CD14-positive monocyte (primary cell): ENCODE measurements around the gene SPATA2L. TPM values are rescaled to one million over a fixed set of nuclear protein-coding genes. Genes with fewer than 3 reads are reported as not detected.
A peak's percentile ranks its signal among the peaks of the same experiment; 100 is the strongest.

Source experiments
- DNase-seq, 3 donors: peaks; one replicate each; pipeline ENCODE4 v3.0.0-alpha.2; 2011 to 2022
- H2AFZ ChIP-seq: 2 replicates; pipeline ENCODE4 v1.6.0; 2012; ENCODE audit warnings: mild to moderate bottlenecking, low read depth, low read length, inconsistent platforms; ENCODE audit not compliant: insufficient read depth, poor library complexity, severe bottlenecking
- H3K27ac ChIP-seq, 2 donors: 1 replicate in 1 of 2; 2 replicates in 1 of 2; pipeline ENCODE4 v1.5.1; 2012 to 2013; ENCODE audit warnings: low read length in 2 of 2, control low read depth in 1 of 2, inconsistent platforms in 1 of 2, low read depth in 1 of 2, mild to moderate bottlenecking in 1 of 2
- H3K27me3 ChIP-seq, 2 donors: one replicate each; pipeline versions ENCODE4 v1.6.0 to v1.6.1; 2011 to 2013; ENCODE audit warnings: low read length in 2 of 2; ENCODE audit not compliant: control insufficient read depth in 2 of 2, insufficient read depth in 2 of 2
- H3K36me3 ChIP-seq, 2 donors: replicated peaks in 1 of 2; 1 replicate in 1 of 2; 2 replicates in 1 of 2; pipeline versions ENCODE4 v1.5.1 to v1.6.1; 2012 to 2013; ENCODE audit warnings: low read length in 2 of 2, control low read depth in 1 of 2, inconsistent platforms in 1 of 2, mild to moderate bottlenecking in 1 of 2; ENCODE audit not compliant: insufficient read depth in 2 of 2, control insufficient read depth in 1 of 2
- H3K4me1 ChIP-seq, 2 donors: 1 replicate in 1 of 2; 2 replicates in 1 of 2; pipeline versions ENCODE4 v1.5.1 to v1.6.1; 2012 to 2013; ENCODE audit warnings: low read length in 2 of 2, control low read depth in 1 of 2, inconsistent platforms in 1 of 2, mild to moderate bottlenecking in 1 of 2, moderate library complexity in 1 of 2; ENCODE audit not compliant: insufficient read depth in 2 of 2, control insufficient read depth in 1 of 2
- H3K4me2 ChIP-seq: replicated peaks from 2 replicates; pipeline ENCODE3; 2012; ENCODE audit warnings: low read length, moderate library complexity, mild to moderate bottlenecking; ENCODE audit not compliant: poor library complexity, severe bottlenecking; ENCODE audit errors: extremely low read depth
- H3K4me3 ChIP-seq, 3 experiments: fragments of 200-600 bp in 1 of 3; sonication (generic) in 1 of 3; replicated peaks in 1 of 3; 1 replicate in 2 of 3; 2 replicates in 1 of 3; pipeline ENCODE4 v1.5.1; 2011 to 2013; ENCODE audit warnings: low read length in 3 of 3, mild to moderate bottlenecking in 3 of 3, control low read depth in 2 of 3, low read depth in 2 of 3, inconsistent platforms in 1 of 3, moderate library complexity in 1 of 3
- H3K79me2 ChIP-seq: 2 replicates; pipeline ENCODE4 v1.6.0; 2012; ENCODE audit warnings: mild to moderate bottlenecking, control low read depth, inconsistent platforms, low read length, moderate library complexity; ENCODE audit not compliant: insufficient read depth
- H3K9ac ChIP-seq: 2 replicates; pipeline ENCODE4 v1.6.0; 2017; ENCODE audit warnings: low read length, mild to moderate bottlenecking; ENCODE audit not compliant: insufficient read depth, poor library complexity, severe bottlenecking
- H3K9me3 ChIP-seq, 2 donors: replicated peaks in 1 of 2; 1 replicate in 1 of 2; 2 replicates in 1 of 2; pipeline versions ENCODE4 v1.5.1 to v1.6.1; 2012 to 2013; ENCODE audit warnings: low read length in 2 of 2, control low read depth in 1 of 2; ENCODE audit not compliant: control insufficient read depth in 1 of 2, insufficient read depth in 1 of 2
- H4K20me1 ChIP-seq: 2 replicates; pipeline ENCODE4 v1.6.0; 2012; ENCODE audit warnings: mild to moderate bottlenecking, low read length, control low read depth, moderate library complexity; ENCODE audit not compliant: insufficient read depth
- H3K27ac Mint-ChIP-seq, 7 donors: one replicate each; pipeline ENCODE4 v1.8.0; 2020; ENCODE audit warnings: mild to moderate bottlenecking in 7 of 7, mixed read lengths in 7 of 7, moderate library complexity in 6 of 7, inconsistent platforms in 2 of 7
- H3K27me3 Mint-ChIP-seq, 3 donors: one replicate each; pipeline ENCODE4 v1.8.0; 2021 to 2022; ENCODE audit warnings: low read depth in 3 of 3, mild to moderate bottlenecking in 3 of 3, mixed read lengths in 3 of 3, moderate library complexity in 3 of 3, inconsistent platforms in 1 of 3
- H3K36me3 Mint-ChIP-seq, 2 donors: one replicate each; pipeline ENCODE4 v1.8.0; 2020; ENCODE audit warnings: mixed read lengths in 2 of 2, inconsistent platforms in 1 of 2, mild to moderate bottlenecking in 1 of 2
- H3K4me1 Mint-ChIP-seq: one replicate; pipeline ENCODE4 v1.8.0; 2020; ENCODE audit warnings: mild to moderate bottlenecking, mixed read lengths
- H3K4me3 Mint-ChIP-seq, 2 donors: one replicate each; pipeline ENCODE4 v1.8.0; 2020; ENCODE audit warnings: mild to moderate bottlenecking in 2 of 2, mixed read lengths in 2 of 2, moderate library complexity in 1 of 2
- H3K9me3 Mint-ChIP-seq, 7 donors: one replicate each; pipeline ENCODE4 v1.8.0; 2020 to 2022; ENCODE audit warnings: mixed read lengths in 7 of 7, mild to moderate bottlenecking in 6 of 7, moderate library complexity in 6 of 7, inconsistent platforms in 2 of 7
- CTCF ChIP-seq: fragments of 200-600 bp; IDR thresholded peaks from one replicate; pipeline ENCODE4 v1.8.0; 2022; ENCODE audit warnings: antibody characterized with exemption, mild to moderate bottlenecking
- WGBS: methylation state at CpG from one replicate; pipeline ENCODE4 v1.1.5; 2013; ENCODE audit warnings: missing lambda C conversion rate; ENCODE audit not compliant: insufficient coverage; 5-methylcytosine and 5-hydroxymethylcytosine counted together
- intact Hi-C, 2 donors: fragments of 100-400 bp; cut with micrococcal nuclease; formaldehyde crosslinking; loops; one replicate each; pipeline versions ENCODE4 v1.15.0 to v1.15.1; 2023
- polyA plus RNA-seq, 3 donors: library from polyadenylated mRNA; depleted of rRNA in 1 of 3; unstranded in 2 of 3; stranded (reverse) in 1 of 3; fragments of 300-500 nt in 2 of 3; fragments of >200 nt in 1 of 3; fragmentation: Illumina TruSeq in 2 of 3; gene quantifications; 1 replicate in 2 of 3; 2 replicates in 1 of 3; pipeline ENCODE4 v1.2.3, GENCODE V29; 2012 to 2021

The SPATA2L gene
- polyA plus RNA-seq, 3 donors, result 10.0 to 17.6 (median 15.1) TPM

- peaks cover 0 to 2% (median 0%) of the 10 kb centered on the region in 7 donors for H3K9me3 Mint-ChIP-seq
- Histone ChIP-seq H3K9me3 (no peaks in the 10 kb centered on the region), H3K9ac (no peak overlapping the region), H3K27me3 (peaks cover 0 to 9% of the 10 kb centered on the region in 2 donors), H4K20me1 (peaks cover 4% of the 10 kb centered on the region), H3K79me2 (peaks cover 13% of the 10 kb centered on the region), H2AFZ (no peak overlapping the region), H3K4me1 (peaks cover 31 to 39% of the 10 kb centered on the region in 2 donors), H3K36me3 (no peaks in the 10 kb centered on the region), H3K27ac (no peak overlapping the region), H3K4me2 (no peak overlapping the region), H3K4me3 (no peak overlapping the region)
- peaks cover 6 to 12% (median 10%) of the 10 kb centered on the region in 3 donors for H3K27me3 Mint-ChIP-seq
- 96% methylated on average over 22 of the region's 29 CpGs for WGBS
- H3K4me3 Mint-ChIP-seq, result no peak overlapping the region
- peaks cover 34% of the 10 kb centered on the region for H3K4me1 Mint-ChIP-seq
- peak overlapping the region in 3 of 7 donors; percentile 35 to 87 (median 75) for H3K27ac Mint-ChIP-seq
- no peak for DNase-seq
- no peak for TF ChIP-seq CTCF
- intact Hi-C loops, result no loop called here
- peaks cover 6 to 17% of the 10 kb centered on the region in 2 donors for H3K36me3 Mint-ChIP-seq
Observed at GRCh38 chr16:89716916-89717687, 15.6 kb upstream of the SPATA2L start.

GRCh38 chr16:89716493-89716892 lies 15.0 kb upstream of the SPATA2L start:
- Histone ChIP-seq H3K9ac (no peak overlapping the region), H3K27me3 (peaks cover 0 to 12% of the 10 kb centered on the region in 2 donors), H3K4me2 (no peak overlapping the region), H3K27ac (no peak overlapping the region), H3K4me3 (no peak overlapping the region), H4K20me1 (no peaks in the 10 kb centered on the region), H3K79me2 (peaks cover 9% of the 10 kb centered on the region), H3K36me3 (no peaks in the 10 kb centered on the region), H2AFZ (no peak overlapping the region), H3K4me1 (peaks cover 36 to 45% of the 10 kb centered on the region in 2 donors), H3K9me3 (no peaks in the 10 kb centered on the region)
- Mint-ChIP-seq H3K4me3 (no peak overlapping the region), H3K27me3 (peaks cover 6 to 16% (median 13%) of the 10 kb centered on the region in 3 donors), H3K27ac (no peak overlapping the region), H3K9me3 (peaks cover 0 to 2% (median 0%) of the 10 kb centered on the region in 7 donors), H3K4me1 (peaks cover 34% of the 10 kb centered on the region), H3K36me3 (peaks cover 6 to 17% of the 10 kb centered on the region in 2 donors)
- no peak for TF ChIP-seq CTCF
- intact Hi-C loops, result no loop called here
- no peak for DNase-seq
- 93% methylated on average over 15 of the region's 15 CpGs for WGBS
